Measurements from ENCODE around the gene CALHM3. TPM values are rescaled to one million over a fixed set of nuclear protein-coding genes. Genes with fewer than 3 reads are reported as not detected.

The CALHM3 gene
- total and polyA plus RNA-seq, 2 donors (not counting 3 experiments of a cell fraction or from before 2014, with no cell fraction given): not detected

DNA sequence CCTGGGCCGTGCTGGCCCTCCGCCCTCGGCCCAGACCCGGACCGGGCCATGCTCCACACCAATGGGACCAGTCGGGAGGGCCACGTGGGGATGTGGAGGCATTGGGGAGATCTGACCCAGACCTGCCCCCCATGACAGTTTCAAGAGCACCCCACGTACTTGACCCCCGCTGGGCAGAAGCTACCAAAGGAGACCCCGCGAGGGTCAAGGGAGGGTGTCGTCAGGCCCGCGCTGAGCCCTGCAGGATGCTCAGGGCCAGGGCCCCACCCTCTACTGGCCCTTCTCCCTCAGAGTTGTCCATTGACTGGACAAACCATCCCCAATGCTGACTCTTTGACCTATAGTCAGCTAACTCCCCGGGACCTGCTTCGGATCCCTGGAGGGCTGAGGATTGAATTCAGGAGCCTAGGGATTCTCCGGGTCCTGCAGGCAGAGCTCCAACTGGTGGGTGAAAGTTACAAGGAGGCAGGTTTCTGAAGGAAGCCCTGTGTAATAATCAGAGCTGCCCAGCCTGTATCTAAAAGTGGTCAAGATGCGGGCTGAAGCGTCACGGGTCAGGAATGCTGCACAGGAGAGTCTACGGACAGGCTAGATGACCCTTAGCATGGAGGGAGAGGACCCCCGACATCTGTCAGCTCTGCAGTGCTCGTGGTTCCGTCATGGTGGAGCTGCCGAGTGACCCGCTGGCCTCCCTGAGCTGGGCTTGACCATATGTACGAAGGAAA, 26.4 kb downstream of the CALHM3 start:
- H2AFZ ChIP-seq (ENCODE audit: low read depth, low read length): peak overlapping the region; percentile 97
- H3K27me3 ChIP-seq (ENCODE audit: control insufficient read depth in 2 of 2, insufficient read depth in 2 of 2, low read length in 2 of 2): no peaks in the 10 kb centered on the region
- intact Hi-C loops (cut with micrococcal nuclease) (no loop called here), dilution Hi-C loops (cut with MboI; ENCODE audit: extremely low pct_ligation_motif_present, low sequenced_read_pairs) (no loop called here)
- H3K4me3 ChIP-seq (replicated peaks in 1 of 3; ENCODE audit: insufficient read depth in 1 of 3, low read depth in 1 of 3, low read length in 3 of 3): peak overlapping the region; percentile 8 to 66 (median 55)
- POLR2A ChIA-PET: interaction anchor here (0.6 kb wide), 2 partner anchors 18 to 274 kb away, joined by 3 to 4 read pairs; no protein-coding TSS in a partner anchor
- H3K4me2 ChIP-seq (ENCODE audit: insufficient read depth, low read length): peak overlapping the region; percentile 86
- peaks cover 1 to 6% of the 10 kb centered on the region in 2 experiments for H3K36me3 ChIP-seq (ENCODE audit: control insufficient read depth in 2 of 2, extremely low read depth in 1 of 2, insufficient read depth in 2 of 2, low read length in 2 of 2)
- H3K27ac ChIP-seq (ENCODE audit: insufficient read depth, low read depth, low read length): no peak overlapping the region
- peaks cover 2% of the 10 kb centered on the region for H3K79me2 ChIP-seq (ENCODE audit: control insufficient read depth, insufficient read depth, low read length)
- no peaks in the 10 kb centered on the region for H4K20me1 ChIP-seq (replicated peaks; ENCODE audit: control insufficient read depth, extremely low read depth, insufficient read depth, low read length)
- FAIRE-seq: no peak
- H3K4me1 ChIP-seq (ENCODE audit: control insufficient read depth, extremely low read depth, insufficient read depth, low read length): peaks cover 38% of the 10 kb centered on the region
- DNase-seq (ENCODE audit: low read depth, low spot score): no peak
- CTCF ChIA-PET: interaction anchor here (0.7 to 1.7 kb wide), 5 partner anchors 7 to 32 kb away, joined by 3 to 13 read pairs (median 4); no protein-coding TSS in a partner anchor
- no TSS peak for BruUV-seq (replicated peaks)
- no peak overlapping the region for H3K9ac ChIP-seq (replicated peaks; ENCODE audit: extremely low read depth, insufficient read depth, low read length)
- no peaks in the 10 kb centered on the region for H3K9me1 ChIP-seq (replicated peaks; ENCODE audit: control insufficient read depth, extremely low read depth, insufficient read depth, low read length)
- no peaks in the 10 kb centered on the region for H3K9me3 ChIP-seq (replicated peaks; ENCODE audit: control insufficient read depth, insufficient read depth, low read length)
- TF ChIP-seq MYC (IDR thresholded peaks at IDR 0.05; ENCODE audit: low read depth, low read length) (no peak), GATA2 (IDR thresholded peaks at IDR 0.05; ENCODE audit: insufficient read depth, insufficient read length, low read depth, low read length) (no peak), EZH2 (IDR thresholded peaks at IDR 0.05; ENCODE audit: borderline replicate concordance, low read depth, low read length, severe bottlenecking) (no peak), POLR2A (IDR thresholded peaks at IDR 0.05; ENCODE audit: low read depth, low read length) (no peak), JUN (IDR thresholded peaks at IDR 0.05; ENCODE audit: borderline replicate concordance, insufficient read depth, insufficient read length, low read depth) (no peak), FOS (IDR thresholded peaks at IDR 0.05; ENCODE audit: borderline replicate concordance, insufficient read depth, low read length) (no peak), POLR2AphosphoS5 (IDR thresholded peaks at IDR 0.05; ENCODE audit: insufficient read depth, low read depth, low read length) (no peak)
- TF ChIP-seq, protein P1, sequence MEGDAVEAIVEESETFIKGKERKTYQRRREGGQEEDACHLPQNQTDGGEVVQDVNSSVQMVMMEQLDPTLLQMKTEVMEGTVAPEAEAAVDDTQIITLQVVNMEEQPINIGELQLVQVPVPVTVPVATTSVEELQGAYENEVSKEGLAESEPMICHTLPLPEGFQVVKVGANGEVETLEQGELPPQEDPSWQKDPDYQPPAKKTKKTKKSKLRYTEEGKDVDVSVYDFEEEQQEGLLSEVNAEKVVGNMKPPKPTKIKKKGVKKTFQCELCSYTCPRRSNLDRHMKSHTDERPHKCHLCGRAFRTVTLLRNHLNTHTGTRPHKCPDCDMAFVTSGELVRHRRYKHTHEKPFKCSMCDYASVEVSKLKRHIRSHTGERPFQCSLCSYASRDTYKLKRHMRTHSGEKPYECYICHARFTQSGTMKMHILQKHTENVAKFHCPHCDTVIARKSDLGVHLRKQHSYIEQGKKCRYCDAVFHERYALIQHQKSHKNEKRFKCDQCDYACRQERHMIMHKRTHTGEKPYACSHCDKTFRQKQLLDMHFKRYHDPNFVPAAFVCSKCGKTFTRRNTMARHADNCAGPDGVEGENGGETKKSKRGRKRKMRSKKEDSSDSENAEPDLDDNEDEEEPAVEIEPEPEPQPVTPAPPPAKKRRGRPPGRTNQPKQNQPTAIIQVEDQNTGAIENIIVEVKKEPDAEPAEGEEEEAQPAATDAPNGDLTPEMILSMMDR (IDR thresholded peaks at IDR 0.05; ENCODE audit: extremely low read depth in 1 of 2, insufficient read depth in 1 of 2, low read depth in 1 of 2, low read length in 2 of 2): no peak
- TF ChIP-seq, protein P2, sequence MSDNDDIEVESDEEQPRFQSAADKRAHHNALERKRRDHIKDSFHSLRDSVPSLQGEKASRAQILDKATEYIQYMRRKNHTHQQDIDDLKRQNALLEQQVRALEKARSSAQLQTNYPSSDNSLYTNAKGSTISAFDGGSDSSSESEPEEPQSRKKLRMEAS (IDR thresholded peaks at IDR 0.05; ENCODE audit: insufficient read depth, insufficient read length): no peak
